GM23338 (cell line): Measurements from ENCODE around the gene IMMP1L.

Experiments
- CREB1 ChIP-seq: fragments of 250-450 bp; sonication (Bioruptor Pico); IDR thresholded peaks from 2 replicates; pipeline ENCODE4 v1.5.0; 2020; ENCODE audit warnings: low read depth, mild to moderate bottlenecking, moderate library complexity
- CTCF ChIP-seq, 2 experiments: fragments of 200-600 bp in 1 of 2; sonication (generic) in 1 of 2; conservative IDR thresholded peaks; 2 replicates each; pipeline versions ENCODE4 v1.5.1 to v1.6.1; 2016 to 2017; ENCODE audit warnings: antibody characterized with exemption in 2 of 2, low read depth in 2 of 2, mild to moderate bottlenecking in 2 of 2, moderate library complexity in 1 of 2
- ETS1 ChIP-seq: IDR thresholded peaks from 2 replicates; pipeline ENCODE4 v1.6.1; 2016; ENCODE audit warnings: antibody characterized with exemption
- EZH2 ChIP-seq: fragments of 200-600 bp; sonication (generic); IDR thresholded peaks from one replicate; pipeline ENCODE4 v1.8.0; 2017; ENCODE audit warnings: antibody characterized with exemption, mild to moderate bottlenecking, low read depth; ENCODE audit not compliant: unreplicated experiment
- EZH2phosphoT487 ChIP-seq: fragments of 200-600 bp; sonication (generic); IDR thresholded peaks from one replicate; pipeline ENCODE4 v1.8.1; 2018; ENCODE audit warnings: antibody characterized with exemption; ENCODE audit not compliant: unreplicated experiment
- POLR2AphosphoS5 ChIP-seq: IDR thresholded peaks from 2 replicates; pipeline ENCODE4 v1.6.1; 2016; ENCODE audit warnings: antibody characterized with exemption, low read depth
- REST ChIP-seq: IDR thresholded peaks from one replicate; pipeline ENCODE4 v1.6.1; 2018; ENCODE audit warnings: antibody characterized with exemption; ENCODE audit not compliant: unreplicated experiment
- ZNF331 ChIP-seq: fragments of 250-450 bp; sonication (Bioruptor Pico); IDR thresholded peaks from 2 replicates; pipeline ENCODE4 v1.5.0; 2020; ENCODE audit warnings: low read depth, mild to moderate bottlenecking, moderate library complexity

DNA sequence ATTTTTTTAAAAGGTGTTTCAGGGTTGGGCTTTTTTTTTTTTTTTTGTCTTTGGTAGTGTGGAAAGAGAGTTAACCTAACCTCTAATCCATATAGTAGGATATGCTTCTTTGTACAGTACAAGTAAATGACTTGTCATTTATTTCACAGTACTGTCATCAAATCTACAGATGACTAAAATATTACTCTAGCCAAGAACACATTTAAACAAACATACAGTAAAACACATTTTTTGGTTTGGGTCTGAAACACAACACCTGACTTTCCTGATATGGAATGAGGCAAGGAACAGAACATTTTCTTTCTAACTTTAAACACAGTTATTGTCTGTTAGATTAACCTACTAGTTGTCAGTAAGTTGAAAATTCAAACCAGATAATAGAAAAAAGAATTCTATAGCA is 68.1 kb downstream of the IMMP1L start:
- TF ChIP-seq EZH2: no peak
- TF ChIP-seq CTCF (conservative IDR thresholded peaks at IDR 0.05; ENCODE audit: low read depth in 2 of 2): no peak
- no peak for TF ChIP-seq CREB1 (CRISPR knock-in tag)
- no peak for TF ChIP-seq ETS1
- no peak for TF ChIP-seq EZH2phosphoT487
- TF ChIP-seq REST: no peak
- no peak for TF ChIP-seq ZNF331 (CRISPR knock-in tag)
- no peak for TF ChIP-seq POLR2AphosphoS5
